HG02973 (cell line): Measurements from ENCODE around the gene SAMD11.

Experiments
- ATAC-seq: cut with Tn5 transposase; IDR thresholded peaks from one replicate; pipeline ENCODE4 v1.9.1; 2021; ENCODE audit warnings: moderate library complexity; ENCODE audit not compliant: unreplicated experiment

SAMD11 gene

GRCh38 chr1:916173-917075 lies 7.3 kb upstream of the SAMD11 start:
- ATAC-seq = no peak

GRCh38 chr1:917076-917459 lies 6.7 kb upstream of the SAMD11 start:
- ATAC-seq = no peak

- ATAC-seq = no peak
Measured at GRCh38 chr1:917466-918091, 6.1 kb upstream of the SAMD11 start.

- ATAC-seq = no peak
Measured at GRCh38 chr1:918353-918752, 5.4 kb upstream of the SAMD11 start.

- no peak for ATAC-seq
Measured at GRCh38 chr1:918843-919242, 4.9 kb upstream of the SAMD11 start.

- no peak for ATAC-seq
Measured at GRCh38 chr1:919271-919872, 4.4 kb upstream of the SAMD11 start.

GRCh38 chr1:920010-920409 lies 3.7 kb upstream of the SAMD11 start:
- no peak for ATAC-seq

GRCh38 chr1:920521-920920 lies 3.2 kb upstream of the SAMD11 start:
- ATAC-seq = no peak

- ATAC-seq = no peak
Measured at GRCh38 chr1:921011-921837, 2.5 kb upstream of the SAMD11 start.

GRCh38 chr1:923991-924655 lies 400 bp downstream of the SAMD11 start:
- no peak for ATAC-seq

GRCh38 chr1:924656-925560 lies 1.2 kb downstream of the SAMD11 start:
- no peak for ATAC-seq

GRCh38 chr1:925561-926421 lies 2.1 kb downstream of the SAMD11 start:
- no peak for ATAC-seq

- ATAC-seq = no peak
Measured at GRCh38 chr1:927234-927633, 3.5 kb downstream of the SAMD11 start.

GRCh38 chr1:927748-928147 lies 4.0 kb downstream of the SAMD11 start:
- no peak for ATAC-seq

- ATAC-seq = no peak
Measured at GRCh38 chr1:928825-929661, 5.3 kb downstream of the SAMD11 start.

- no peak for ATAC-seq
Measured at GRCh38 chr1:929712-930632, 6.2 kb downstream of the SAMD11 start.
